ENCODE measurements around the gene CRYGC. TPM values are rescaled to one million over a fixed set of nuclear protein-coding genes. Genes with fewer than 3 reads are reported as not detected.

CRYGC gene
- total and polyA plus RNA-seq, 2 donors = not detected

DNA sequence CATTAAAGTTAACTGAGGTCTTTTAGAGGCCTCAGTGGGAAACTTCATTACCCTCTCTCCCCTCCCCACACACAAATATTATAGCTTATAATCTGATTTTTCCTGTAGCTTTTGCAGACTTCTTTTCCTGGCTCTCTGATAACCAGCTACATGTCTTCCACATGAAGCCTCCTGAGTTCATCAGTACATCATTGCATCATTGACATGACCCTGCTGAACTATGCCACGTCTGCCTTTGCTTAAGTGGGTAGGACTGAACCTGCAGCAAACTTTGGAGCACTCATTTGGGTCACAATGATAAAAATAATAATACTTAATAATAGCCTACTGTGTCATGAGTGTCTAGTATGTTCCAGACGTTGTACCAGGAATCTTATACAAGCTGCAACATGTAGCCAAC lies 26.8 kb upstream of the CRYGC start:
- no peaks in the 10 kb centered on the region for H3K4me1 ChIP-seq (ENCODE audit: control insufficient read depth in 2 of 2, insufficient read depth in 2 of 2, low read length in 2 of 2)
- no peak overlapping the region for H3K4me3 ChIP-seq (ENCODE audit: low read length in 2 of 2)
- no peak overlapping the region for H3K27ac ChIP-seq (ENCODE audit: low read depth in 1 of 2, low read length in 1 of 2)
- H3K9me3 ChIP-seq (ENCODE audit: control insufficient read depth in 2 of 2, insufficient read depth in 1 of 2, low read length in 1 of 2) = no peaks in the 10 kb centered on the region
- no peak for DNase-seq (ENCODE audit: low read depth in 6 of 9, low spot score in 9 of 9)
- no peaks in the 10 kb centered on the region for H3K27me3 ChIP-seq (ENCODE audit: control insufficient read depth in 2 of 2, insufficient read depth in 1 of 2, low read length in 1 of 2)
- H3K36me3 ChIP-seq (ENCODE audit: control insufficient read depth in 2 of 2, insufficient read depth in 2 of 2, low read length in 1 of 2) = no peaks in the 10 kb centered on the region
- 93% methylated on average over 2 of the region's 2 CpGs for WGBS

DNA sequence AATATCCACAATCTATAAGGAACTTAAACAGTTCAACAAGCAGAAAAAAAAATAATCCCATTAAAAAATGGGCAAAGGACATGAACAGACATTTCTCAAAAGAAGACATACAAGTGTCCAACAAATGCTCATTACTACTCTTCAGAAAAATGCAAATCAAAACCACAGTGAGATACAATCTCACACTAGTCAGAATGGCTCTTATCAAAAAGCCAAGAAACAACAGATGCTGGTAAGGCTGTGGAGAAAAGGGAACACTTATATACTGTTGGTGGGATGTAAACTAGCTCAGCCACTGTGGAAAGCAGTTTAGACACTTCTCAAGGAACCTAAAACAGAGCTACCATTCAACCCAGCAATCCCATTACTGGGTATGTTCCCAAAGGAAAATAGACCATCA lies 23.5 kb upstream of the CRYGC start:
- no peaks in the 10 kb centered on the region for H3K9me3 ChIP-seq (ENCODE audit: control insufficient read depth in 2 of 2, insufficient read depth in 1 of 2, low read length in 1 of 2)
- H3K36me3 ChIP-seq (ENCODE audit: control insufficient read depth in 2 of 2, insufficient read depth in 2 of 2, low read length in 1 of 2) = no peaks in the 10 kb centered on the region
- no peaks in the 10 kb centered on the region for H3K4me1 ChIP-seq (ENCODE audit: control insufficient read depth in 2 of 2, insufficient read depth in 2 of 2, low read length in 2 of 2)
- no peak overlapping the region for H3K27ac ChIP-seq (ENCODE audit: low read depth in 1 of 2, low read length in 1 of 2)
- no peak for DNase-seq (ENCODE audit: low read depth in 6 of 9, low spot score in 9 of 9)
- H3K27me3 ChIP-seq (ENCODE audit: control insufficient read depth in 2 of 2, insufficient read depth in 1 of 2, low read length in 1 of 2) = no peaks in the 10 kb centered on the region
- no peak overlapping the region for H3K4me3 ChIP-seq (ENCODE audit: low read length in 2 of 2)

DNA sequence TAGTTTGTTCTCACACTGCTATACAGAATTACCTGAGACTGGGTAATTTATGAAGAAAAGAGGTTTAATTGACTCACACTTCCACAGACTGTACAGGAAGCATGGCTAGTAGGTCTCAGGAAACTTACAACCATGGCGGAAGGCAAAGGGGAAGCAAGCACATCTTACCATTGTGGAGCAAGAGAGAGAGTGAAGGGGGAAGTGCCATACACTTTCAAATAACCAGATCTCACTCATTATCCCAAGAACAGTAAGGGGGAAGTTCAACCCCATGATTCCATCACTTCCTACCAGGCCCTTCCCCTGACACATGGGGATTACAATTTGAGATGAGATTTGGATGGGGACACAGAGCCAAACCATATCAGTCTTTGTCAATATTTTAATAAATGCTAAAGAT lies 21.3 kb upstream of the CRYGC start:
- no peak overlapping the region for H3K27ac ChIP-seq (ENCODE audit: low read depth in 1 of 2, low read length in 1 of 2)

DNA sequence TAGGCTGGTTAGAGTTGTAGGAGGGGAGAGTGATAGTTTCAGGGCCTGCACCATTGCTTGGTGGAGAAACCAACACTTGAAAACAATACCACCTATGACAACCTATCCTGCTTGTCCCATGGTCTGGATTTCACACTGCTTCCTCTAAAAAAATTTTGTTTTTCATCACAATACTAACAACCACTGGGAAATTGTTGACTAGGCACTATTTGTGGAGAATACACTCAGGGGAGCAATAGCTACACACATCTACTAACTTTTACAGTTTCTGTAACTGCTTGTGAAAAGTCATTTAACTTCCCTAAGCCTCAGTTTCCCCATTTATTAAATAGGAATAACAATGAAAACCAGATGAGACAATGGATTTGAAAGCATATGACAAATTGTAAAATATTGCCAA lies 20.5 kb upstream of the CRYGC start:
- Histone ChIP-seq H3K27me3 (ENCODE audit: control insufficient read depth in 2 of 2, insufficient read depth in 1 of 2, low read length in 1 of 2) (no peaks in the 10 kb centered on the region), H3K27ac (ENCODE audit: low read depth in 1 of 2, low read length in 1 of 2) (no peak overlapping the region), H3K4me1 (ENCODE audit: control insufficient read depth in 2 of 2, insufficient read depth in 2 of 2, low read length in 2 of 2) (no peaks in the 10 kb centered on the region), H3K9me3 (ENCODE audit: control insufficient read depth in 2 of 2, insufficient read depth in 1 of 2, low read length in 1 of 2) (no peaks in the 10 kb centered on the region), H3K36me3 (ENCODE audit: control insufficient read depth in 2 of 2, insufficient read depth in 2 of 2, low read length in 1 of 2) (no peaks in the 10 kb centered on the region), H3K4me3 (ENCODE audit: low read length in 2 of 2) (no peak overlapping the region)
- DNase-seq (ENCODE audit: low read depth in 6 of 9, low spot score in 9 of 9) = no peak

More for the DNA sequence above, 21.3 kb upstream of the CRYGC start:
- Histone ChIP-seq H3K9me3 (ENCODE audit: control insufficient read depth in 2 of 2, insufficient read depth in 1 of 2, low read length in 1 of 2) (no peaks in the 10 kb centered on the region), H3K27me3 (ENCODE audit: control insufficient read depth in 2 of 2, insufficient read depth in 1 of 2, low read length in 1 of 2) (no peaks in the 10 kb centered on the region), H3K4me1 (ENCODE audit: control insufficient read depth in 2 of 2, insufficient read depth in 2 of 2, low read length in 2 of 2) (no peaks in the 10 kb centered on the region), H3K4me3 (ENCODE audit: low read length in 2 of 2) (no peak overlapping the region), H3K36me3 (ENCODE audit: control insufficient read depth in 2 of 2, insufficient read depth in 2 of 2, low read length in 1 of 2) (no peaks in the 10 kb centered on the region)
- 98% methylated on average over 1 of the region's 1 CpG for WGBS
- no peak for DNase-seq (ENCODE audit: low read depth in 6 of 9, low spot score in 9 of 9)

DNA sequence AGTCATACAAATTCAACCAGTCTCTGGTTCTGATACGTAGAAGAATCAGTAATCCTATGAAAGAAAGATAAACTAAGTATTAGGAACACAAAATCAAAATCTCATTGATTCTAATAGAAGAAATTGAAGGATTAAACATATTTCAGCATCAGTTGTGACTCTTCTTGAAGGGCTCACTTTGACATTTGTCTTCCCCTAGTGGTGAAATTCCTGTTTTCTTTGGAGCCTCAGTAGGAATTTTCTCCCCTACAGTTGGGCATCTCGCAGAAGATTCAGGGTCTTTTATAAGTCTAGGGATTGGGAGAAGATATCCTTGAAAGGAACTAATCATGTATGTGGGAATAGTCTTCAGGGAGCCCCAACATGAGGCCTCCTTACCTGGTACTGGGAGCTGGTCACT lies 19.2 kb upstream of the CRYGC start:
- Histone ChIP-seq H3K9me3 (ENCODE audit: control insufficient read depth in 2 of 2, insufficient read depth in 1 of 2, low read length in 1 of 2) (no peaks in the 10 kb centered on the region), H3K36me3 (ENCODE audit: control insufficient read depth in 2 of 2, insufficient read depth in 2 of 2, low read length in 1 of 2) (no peaks in the 10 kb centered on the region), H3K4me3 (ENCODE audit: low read length in 2 of 2) (no peak overlapping the region), H3K27ac (ENCODE audit: low read depth in 1 of 2, low read length in 1 of 2) (no peak overlapping the region), H3K27me3 (ENCODE audit: control insufficient read depth in 2 of 2, insufficient read depth in 1 of 2, low read length in 1 of 2) (no peaks in the 10 kb centered on the region), H3K4me1 (ENCODE audit: control insufficient read depth in 2 of 2, insufficient read depth in 2 of 2, low read length in 2 of 2) (no peaks in the 10 kb centered on the region)
- DNase-seq (ENCODE audit: low read depth in 6 of 9, low spot score in 9 of 9) = no peak
- WGBS = 93% methylated on average over 2 of the region's 2 CpGs

DNA sequence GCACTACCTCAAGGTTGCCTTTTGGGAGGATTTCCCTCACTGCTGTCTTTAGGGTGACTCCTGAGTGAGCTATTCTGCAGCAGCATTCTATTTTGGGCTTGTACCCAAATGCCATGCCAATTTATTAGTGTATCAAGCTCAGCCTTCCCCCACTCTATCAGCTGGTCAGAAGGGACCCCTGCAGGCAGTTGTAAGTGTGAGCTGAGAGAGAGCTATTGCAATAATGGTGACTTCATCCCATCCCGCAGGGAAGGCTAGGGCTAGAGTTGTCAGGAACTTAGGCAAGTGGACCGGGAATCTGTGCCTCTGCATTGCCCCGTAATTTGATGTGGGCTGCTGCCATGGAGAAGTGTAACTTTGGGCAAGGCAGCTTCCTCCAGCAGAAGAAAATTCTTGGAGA lies 18.1 kb upstream of the CRYGC start:
- Histone ChIP-seq H3K27ac (ENCODE audit: low read depth in 1 of 2, low read length in 1 of 2) (no peak overlapping the region), H3K9me3 (ENCODE audit: control insufficient read depth in 2 of 2, insufficient read depth in 1 of 2, low read length in 1 of 2) (no peaks in the 10 kb centered on the region), H3K4me1 (ENCODE audit: control insufficient read depth in 2 of 2, insufficient read depth in 2 of 2, low read length in 2 of 2) (no peaks in the 10 kb centered on the region), H3K27me3 (ENCODE audit: control insufficient read depth in 2 of 2, insufficient read depth in 1 of 2, low read length in 1 of 2) (no peaks in the 10 kb centered on the region), H3K36me3 (ENCODE audit: control insufficient read depth in 2 of 2, insufficient read depth in 2 of 2, low read length in 1 of 2) (no peaks in the 10 kb centered on the region), H3K4me3 (ENCODE audit: low read length in 2 of 2) (no peak overlapping the region)
- 97% methylated on average over 3 of the region's 3 CpGs for WGBS
- DNase-seq (ENCODE audit: low read depth in 6 of 9, low spot score in 9 of 9) = no peak

DNA sequence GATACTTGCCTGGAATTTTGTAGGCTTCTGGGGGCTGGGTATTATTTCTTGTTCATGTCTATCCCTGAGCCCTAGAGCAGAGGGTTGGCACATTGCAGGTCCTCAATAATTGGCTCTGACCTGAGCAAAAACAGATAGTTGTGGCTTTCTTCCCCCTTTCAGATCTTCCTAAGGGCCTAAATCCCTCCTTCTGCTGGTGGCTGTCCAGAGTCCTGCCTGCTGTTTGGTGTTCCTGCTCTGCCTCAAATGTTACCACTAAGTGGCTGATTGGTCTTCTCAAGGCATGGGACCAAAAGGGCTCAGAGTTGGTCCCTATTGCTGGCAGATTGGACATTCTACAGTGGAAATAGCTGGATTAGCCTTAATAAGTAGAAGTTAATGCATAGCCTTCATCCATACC lies 17.4 kb upstream of the CRYGC start:
- Histone ChIP-seq H3K9me3 (ENCODE audit: control insufficient read depth in 2 of 2, insufficient read depth in 1 of 2, low read length in 1 of 2) (no peaks in the 10 kb centered on the region), H3K36me3 (ENCODE audit: control insufficient read depth in 2 of 2, insufficient read depth in 2 of 2, low read length in 1 of 2) (no peaks in the 10 kb centered on the region), H3K4me1 (ENCODE audit: control insufficient read depth in 2 of 2, insufficient read depth in 2 of 2, low read length in 2 of 2) (no peaks in the 10 kb centered on the region), H3K4me3 (ENCODE audit: low read length in 2 of 2) (no peak overlapping the region), H3K27ac (ENCODE audit: low read depth in 1 of 2, low read length in 1 of 2) (no peak overlapping the region), H3K27me3 (ENCODE audit: control insufficient read depth in 2 of 2, insufficient read depth in 1 of 2, low read length in 1 of 2) (no peaks in the 10 kb centered on the region)
- no peak for DNase-seq (ENCODE audit: low read depth in 6 of 9, low spot score in 9 of 9)

DNA sequence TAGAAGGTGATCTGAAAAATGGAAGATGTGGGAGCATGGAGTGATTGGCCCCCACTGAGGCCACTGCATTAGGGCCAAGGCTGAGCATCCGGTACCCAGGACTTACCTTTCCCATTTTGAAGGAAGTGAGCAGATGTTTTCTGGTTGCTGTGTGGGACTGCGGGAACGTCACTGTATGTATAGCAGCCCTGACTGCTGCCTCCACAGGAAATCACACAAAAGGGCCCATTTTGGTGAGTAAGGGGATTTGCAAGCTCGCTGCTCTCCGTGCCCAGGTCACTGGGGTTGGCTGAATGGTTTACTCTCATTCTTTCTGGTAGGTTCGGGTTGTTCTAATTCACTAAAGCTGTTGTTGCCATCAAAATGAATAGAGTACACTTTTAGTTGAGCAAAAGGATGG lies 16.4 kb upstream of the CRYGC start, which contains the start of gene CRYGB:
Gene CRYGB (minus strand): TSS at position 153 of the 400 bp plus-strand sequence. CDS start 38 bp downstream, at position 115.
- H3K36me3 ChIP-seq (ENCODE audit: control insufficient read depth in 2 of 2, insufficient read depth in 2 of 2, low read length in 1 of 2) = no peaks in the 10 kb centered on the region
- DNase-seq (ENCODE audit: low read depth in 6 of 9, low spot score in 9 of 9) = no peak
- no peaks in the 10 kb centered on the region for H3K4me1 ChIP-seq (ENCODE audit: control insufficient read depth in 2 of 2, insufficient read depth in 2 of 2, low read length in 2 of 2)
- no peaks in the 10 kb centered on the region for H3K27me3 ChIP-seq (ENCODE audit: control insufficient read depth in 2 of 2, insufficient read depth in 1 of 2, low read length in 1 of 2)
- WGBS = 97% methylated on average over 6 of the region's 6 CpGs
- H3K4me3 ChIP-seq (ENCODE audit: low read length in 2 of 2) = no peak within 1 kb of the TSS
- H3K9me3 ChIP-seq (ENCODE audit: control insufficient read depth in 2 of 2, insufficient read depth in 1 of 2, low read length in 1 of 2) = no peaks in the 10 kb centered on the region
- no peak within 1 kb of the TSS for H3K27ac ChIP-seq (ENCODE audit: low read depth in 1 of 2, low read length in 1 of 2)

DNA sequence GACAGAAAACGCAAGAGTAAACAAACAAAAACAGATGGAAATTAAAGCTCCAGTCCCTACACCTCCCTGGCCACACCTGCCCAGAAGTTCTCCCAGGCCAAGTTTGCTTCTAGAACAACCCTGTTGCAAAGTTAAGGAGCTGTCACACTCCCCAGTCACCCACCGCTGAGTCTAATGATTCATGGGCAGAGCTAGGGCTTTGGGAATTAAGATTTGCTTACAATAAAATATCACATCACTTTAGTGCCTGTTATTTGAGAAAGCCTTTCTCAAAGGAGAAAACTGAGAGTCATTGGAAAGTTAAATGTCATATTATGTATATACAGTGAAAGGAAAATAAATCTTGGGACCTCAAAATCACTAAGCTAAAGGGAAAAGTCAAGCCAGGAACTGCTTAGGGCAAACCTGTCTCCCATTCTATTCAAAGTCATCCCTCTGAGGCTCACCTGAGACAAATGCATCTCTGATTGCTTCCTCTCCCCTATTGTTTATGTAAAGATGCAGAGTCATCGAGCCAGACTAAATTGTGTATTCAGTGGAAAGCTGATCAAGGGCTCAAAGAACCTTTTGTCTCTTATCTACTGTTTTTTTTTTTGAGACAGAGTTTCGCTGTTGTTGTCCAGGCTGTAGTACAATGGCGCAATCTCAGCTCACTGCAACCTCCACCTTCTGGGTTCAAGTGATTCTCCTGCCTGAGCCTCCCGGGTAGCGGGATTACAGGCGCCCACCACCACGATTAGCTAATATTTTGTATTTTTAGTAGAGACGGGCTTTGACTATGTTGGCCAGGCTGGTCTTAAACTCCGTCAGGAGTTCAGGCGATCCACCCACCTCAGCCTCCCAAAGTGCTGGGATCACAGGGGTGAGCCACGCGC lies 13.5 kb upstream of the CRYGC start:
- Histone ChIP-seq H3K36me3 (ENCODE audit: control insufficient read depth in 2 of 2, insufficient read depth in 2 of 2, low read length in 1 of 2) (no peaks in the 10 kb centered on the region), H3K4me3 (ENCODE audit: low read length in 2 of 2) (no peak overlapping the region), H3K4me1 (ENCODE audit: control insufficient read depth in 2 of 2, insufficient read depth in 2 of 2, low read length in 2 of 2) (no peaks in the 10 kb centered on the region), H3K27me3 (ENCODE audit: control insufficient read depth in 2 of 2, insufficient read depth in 1 of 2, low read length in 1 of 2) (no peaks in the 10 kb centered on the region), H3K9me3 (ENCODE audit: control insufficient read depth in 2 of 2, insufficient read depth in 1 of 2, low read length in 1 of 2) (peaks cover 0 to 8% of the 10 kb centered on the region in 2 donors), H3K27ac (ENCODE audit: low read depth in 1 of 2, low read length in 1 of 2) (no peak overlapping the region)
- 95% methylated on average over 14 of the region's 14 CpGs for WGBS
- DNase-seq (ENCODE audit: low read depth in 6 of 9, low spot score in 9 of 9) = no peak

Data from thymus (tissue), 11 donors.